GM23338 (cell line): Measurements from ENCODE around the gene LTB4R. TPM values are rescaled to one million over a fixed set of nuclear protein-coding genes. Genes with fewer than 3 reads are reported as not detected.

ENCODE experiments used
- ATAC-seq: fragments of 200-7000 bp; cut with Tn5 transposase; 3 replicates; pipeline ENCODE4 v1.9.1; 2020
- DNase-seq: peaks from one replicate; pipeline ENCODE4 v3.0.0-alpha.2; 2015; ENCODE audit warnings: low spot score
- H2AFZ ChIP-seq: fragments of 200-600 bp; sonication (generic); 2 replicates; pipeline ENCODE4 v1.8.0; 2016; ENCODE audit warnings: antibody characterized with exemption, mild to moderate bottlenecking, moderate library complexity
- H3F3A ChIP-seq: fragments of 200-600 bp; sonication (generic); replicated peaks from 2 replicates; pipeline ENCODE4 v1.8.0; 2017; ENCODE audit warnings: antibody characterized with exemption, mixed run types, low read depth
- H3K27ac ChIP-seq: fragments of 200-600 bp; sonication (generic); 2 replicates; pipeline ENCODE4 v1.6.1; 2016; ENCODE audit warnings: low read depth
- H3K27me3 ChIP-seq: fragments of 200-600 bp; sonication (generic); 2 replicates; pipeline ENCODE4 v1.8.0; 2016; ENCODE audit warnings: mild to moderate bottlenecking, mixed run types, moderate library complexity; ENCODE audit not compliant: insufficient read depth
- H3K36me3 ChIP-seq: fragments of 200-600 bp; sonication (generic); 2 replicates; pipeline ENCODE4 v1.8.0; 2016; ENCODE audit warnings: mild to moderate bottlenecking; ENCODE audit not compliant: insufficient read depth
- H3K4me1 ChIP-seq: fragments of 200-600 bp; sonication (generic); 2 replicates; pipeline ENCODE4 v1.8.0; 2016; ENCODE audit warnings: mild to moderate bottlenecking, moderate library complexity; ENCODE audit not compliant: insufficient read depth
- H3K4me2 ChIP-seq: fragments of 200-600 bp; sonication (generic); 2 replicates; pipeline ENCODE4 v1.7.1; 2017; ENCODE audit warnings: mixed run types
- H3K4me3 ChIP-seq: fragments of 200-600 bp; sonication (generic); 2 replicates; pipeline ENCODE4 v1.6.1; 2016; ENCODE audit warnings: mixed run types
- H3K79me2 ChIP-seq: fragments of 200-600 bp; sonication (generic); replicated peaks from 2 replicates; pipeline ENCODE4 v1.8.0; 2017; ENCODE audit warnings: mild to moderate bottlenecking; ENCODE audit not compliant: insufficient read depth
- H3K9me2 ChIP-seq: fragments of 200-600 bp; sonication (generic); 2 replicates; pipeline ENCODE4 v1.8.0; 2017; ENCODE audit not compliant: insufficient read depth
- H4K20me1 ChIP-seq: fragments of 200-600 bp; sonication (generic); replicated peaks from 2 replicates; pipeline ENCODE4 v1.8.0; 2017; ENCODE audit warnings: mild to moderate bottlenecking; ENCODE audit not compliant: insufficient read depth
- H3K27ac Mint-ChIP-seq: 2 replicates; pipeline ENCODE4 v1.8.0; 2020; ENCODE audit warnings: inconsistent platforms, mild to moderate bottlenecking, moderate library complexity, mixed read lengths
- H3K27me3 Mint-ChIP-seq: 3 replicates; pipeline ENCODE4 v1.8.0; 2022; ENCODE audit warnings: low read depth, mild to moderate bottlenecking, moderate library complexity, mixed read lengths, inconsistent platforms; ENCODE audit not compliant: insufficient read depth, poor library complexity
- H3K36me3 Mint-ChIP-seq: 3 replicates; pipeline ENCODE4 v1.8.0; 2021; ENCODE audit warnings: low read depth, mild to moderate bottlenecking, inconsistent platforms, moderate library complexity, mixed read lengths
- H3K4me1 Mint-ChIP-seq: 3 replicates; pipeline ENCODE4 v1.8.0; 2020; ENCODE audit warnings: mild to moderate bottlenecking, inconsistent platforms, mixed read lengths
- H3K4me3 Mint-ChIP-seq: 3 replicates; pipeline ENCODE4 v1.8.0; 2021; ENCODE audit warnings: moderate library complexity, mild to moderate bottlenecking, inconsistent platforms, mixed read lengths
- H3K9me3 Mint-ChIP-seq: 3 replicates; pipeline ENCODE4 v1.8.0; 2020; ENCODE audit warnings: moderate library complexity, mild to moderate bottlenecking, inconsistent platforms, mixed read lengths
- CTCF ChIP-seq, 2 experiments: fragments of 200-600 bp in 1 of 2; sonication (generic) in 1 of 2; conservative IDR thresholded peaks; 2 replicates each; pipeline versions ENCODE4 v1.5.1 to v1.6.1; 2016 to 2017; ENCODE audit warnings: antibody characterized with exemption in 2 of 2, low read depth in 2 of 2, mild to moderate bottlenecking in 2 of 2, moderate library complexity in 1 of 2
- ETS1 ChIP-seq: IDR thresholded peaks from 2 replicates; pipeline ENCODE4 v1.6.1; 2016; ENCODE audit warnings: antibody characterized with exemption
- EZH2 ChIP-seq: fragments of 200-600 bp; sonication (generic); IDR thresholded peaks from one replicate; pipeline ENCODE4 v1.8.0; 2017; ENCODE audit warnings: antibody characterized with exemption, mild to moderate bottlenecking, low read depth; ENCODE audit not compliant: unreplicated experiment
- NANOG ChIP-seq: IDR thresholded peaks from 2 replicates; pipeline ENCODE4 v1.6.1; 2016; ENCODE audit warnings: antibody characterized with exemption, borderline replicate concordance
- REST ChIP-seq: IDR thresholded peaks from one replicate; pipeline ENCODE4 v1.6.1; 2018; ENCODE audit warnings: antibody characterized with exemption; ENCODE audit not compliant: unreplicated experiment
- ZNF114 ChIP-seq: fragments of 250-450 bp; sonication (Bioruptor Pico); IDR thresholded peaks from 2 replicates; pipeline ENCODE4 v1.5.0; 2020; ENCODE audit warnings: mild to moderate bottlenecking, moderate library complexity
- polyA plus RNA-seq: library from polyadenylated mRNA; unstranded; fragments of >200 nt; fragmentation: Nextera tagmentation; extraction: Ambion mirVana; gene quantifications from 2 replicates; pipeline ENCODE4 v1.2.1, GENCODE V29; 2016
- total RNA-seq: library from RNA; depleted of rRNA; stranded (reverse); fragments of >200 nt; shearing (Covaris generic); gene quantifications from 2 replicates; pipeline ENCODE4 v1.2.3, GENCODE V29; 2014

LTB4R gene
- total and polyA plus RNA-seq, 2 experiments from 2014 or later = 2.1 to 4.7 TPM

GRCh38 chr14:24334431-24335291, 23.4 kb downstream of the LTB4R start, which contains the start of gene ADCY4:
Gene ADCY4, minus strand, starts transcription at chr14:24335071. Its CDS starts 419 bp downstream, at chr14:24334652.
- peaks cover 92% of the 10 kb centered on the region for H3K27me3 Mint-ChIP-seq
- H4K20me1 ChIP-seq = peaks cover 4% of the 10 kb centered on the region
- H3K27ac Mint-ChIP-seq = no peak within 1 kb of the TSS
- H3K36me3 Mint-ChIP-seq = no peaks in the 10 kb centered on the region
- H3K4me1 ChIP-seq = peaks cover 26% of the 10 kb centered on the region; the same call in 1 of the 2 replicates
- ATAC-seq (peak; percentile 17), DNase-seq (peak; percentile 56)
- H3K9me2 ChIP-seq = no peaks in the 10 kb centered on the region
- 0 out of 2 replicates have a peak, but pooled peaks cover 8% of the 10 kb centered on the region for H3F3A ChIP-seq
- no peaks in the 10 kb centered on the region for H3K9me3 Mint-ChIP-seq
- peaks cover 23% of the 10 kb centered on the region for H3K4me1 Mint-ChIP-seq
- H3K4me2 ChIP-seq = peak within 1 kb of the TSS; percentile 92
- no peaks in the 10 kb centered on the region for H3K79me2 ChIP-seq
- peaks cover 98% of the 10 kb centered on the region for H3K27me3 ChIP-seq
- peak within 1 kb of the TSS; percentile 83 for H3K4me3 Mint-ChIP-seq
- no peak within 1 kb of the TSS for H3K27ac ChIP-seq
- TF ChIP-seq CTCF (conservative IDR thresholded peaks at IDR 0.05; ENCODE audit: low read depth in 2 of 2) (no peak), ZNF114 (CRISPR knock-in tag) (no peak), NANOG (no peak), ETS1 (no peak), EZH2 (peak; percentile 48), REST (no peak)
- H3K36me3 ChIP-seq = no peaks in the 10 kb centered on the region
- H2AFZ ChIP-seq = peak within 1 kb of the TSS; percentile 100
- peak within 1 kb of the TSS; percentile 80 for H3K4me3 ChIP-seq
